Regular cardiac myocyte (primary cell): ENCODE results near the gene POTED. TPM values are rescaled to one million over a fixed set of nuclear protein-coding genes. Genes with fewer than 3 reads are reported as not detected.

ENCODE experiments used
- total RNA-seq: library from RNA; depleted of rRNA; stranded (reverse); fragments of >200 nt; gene quantifications from 2 replicates; pipeline ENCODE4 v1.2.3, GENCODE V29; 2014

POTED gene
- not detected in 2 replicates for total RNA-seq

DNA sequence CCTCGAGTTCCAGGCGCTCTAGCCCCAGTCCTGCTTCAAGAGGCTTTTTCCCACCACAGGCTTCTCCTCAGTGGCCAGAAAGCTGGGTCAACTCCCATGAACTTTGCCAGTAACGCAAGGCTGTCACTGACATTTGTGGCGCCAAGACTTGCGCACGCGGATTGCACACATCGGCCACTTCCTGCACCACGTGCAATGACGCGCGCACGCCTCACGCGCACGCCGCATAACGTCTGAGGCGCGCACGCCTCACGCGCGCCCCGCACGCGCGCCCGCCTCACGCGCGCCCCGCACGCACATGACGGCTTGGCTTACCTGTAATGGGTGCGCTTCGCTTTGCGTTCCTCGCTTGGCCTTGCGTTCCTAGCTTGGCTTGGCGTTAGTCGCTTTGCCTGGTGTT, at the start of gene POTED:
TSS of gene POTED (plus strand) at position 301 of the 400 bp plus-strand sequence. CDS start 452 bp downstream, outside the sequence.

